Gastrocnemius medialis (tissue), 4 donors: Measurements from ENCODE around the gene SMYD3.

Experiments
- POLR2A ChIP-seq, 2 donors: fragments of 450-650 bp; IDR thresholded peaks; one replicate each; pipeline ENCODE4 v1.6.1; 2017; ENCODE audit warnings: antibody characterized with exemption in 2 of 2, mild to moderate bottlenecking in 2 of 2, moderate library complexity in 2 of 2
- TF ChIP-seq, protein P1 (sequence below), 5 experiments: fragments of 450-650 bp in 3 of 5; fragments of 200-600 bp in 2 of 5; sonication (generic) in 2 of 5; IDR thresholded peaks in 4 of 5; conservative IDR thresholded peaks in 1 of 5; 1 replicate in 4 of 5; 2 replicates in 1 of 5; pipeline ENCODE4 v1.5.1; 2016 to 2019; ENCODE audit warnings: antibody characterized with exemption in 5 of 5, mild to moderate bottlenecking in 3 of 5, moderate library complexity in 3 of 5

GRCh38 chr1:246245541-246245940 lies 261.5 kb downstream of the SMYD3 start:
- TF ChIP-seq, protein P1, sequence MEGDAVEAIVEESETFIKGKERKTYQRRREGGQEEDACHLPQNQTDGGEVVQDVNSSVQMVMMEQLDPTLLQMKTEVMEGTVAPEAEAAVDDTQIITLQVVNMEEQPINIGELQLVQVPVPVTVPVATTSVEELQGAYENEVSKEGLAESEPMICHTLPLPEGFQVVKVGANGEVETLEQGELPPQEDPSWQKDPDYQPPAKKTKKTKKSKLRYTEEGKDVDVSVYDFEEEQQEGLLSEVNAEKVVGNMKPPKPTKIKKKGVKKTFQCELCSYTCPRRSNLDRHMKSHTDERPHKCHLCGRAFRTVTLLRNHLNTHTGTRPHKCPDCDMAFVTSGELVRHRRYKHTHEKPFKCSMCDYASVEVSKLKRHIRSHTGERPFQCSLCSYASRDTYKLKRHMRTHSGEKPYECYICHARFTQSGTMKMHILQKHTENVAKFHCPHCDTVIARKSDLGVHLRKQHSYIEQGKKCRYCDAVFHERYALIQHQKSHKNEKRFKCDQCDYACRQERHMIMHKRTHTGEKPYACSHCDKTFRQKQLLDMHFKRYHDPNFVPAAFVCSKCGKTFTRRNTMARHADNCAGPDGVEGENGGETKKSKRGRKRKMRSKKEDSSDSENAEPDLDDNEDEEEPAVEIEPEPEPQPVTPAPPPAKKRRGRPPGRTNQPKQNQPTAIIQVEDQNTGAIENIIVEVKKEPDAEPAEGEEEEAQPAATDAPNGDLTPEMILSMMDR (IDR thresholded peaks at IDR 0.05 in 4 of 5, conservative IDR thresholded peaks at IDR 0.05 in 1 of 5) = no peak
- no peak for TF ChIP-seq POLR2A (IDR thresholded peaks at IDR 0.05)
